ENCODE results near the gene ZSCAN12. TPM values are rescaled to one million over a fixed set of nuclear protein-coding genes. Genes with fewer than 3 reads are reported as not detected.
A peak's percentile ranks its signal among the peaks of the same experiment; 100 is the strongest.

ZSCAN12 gene
- total RNA-seq, 3 donors from 2014 or later, result 4.3 to 6.9 (median 5.0) TPM

DNA sequence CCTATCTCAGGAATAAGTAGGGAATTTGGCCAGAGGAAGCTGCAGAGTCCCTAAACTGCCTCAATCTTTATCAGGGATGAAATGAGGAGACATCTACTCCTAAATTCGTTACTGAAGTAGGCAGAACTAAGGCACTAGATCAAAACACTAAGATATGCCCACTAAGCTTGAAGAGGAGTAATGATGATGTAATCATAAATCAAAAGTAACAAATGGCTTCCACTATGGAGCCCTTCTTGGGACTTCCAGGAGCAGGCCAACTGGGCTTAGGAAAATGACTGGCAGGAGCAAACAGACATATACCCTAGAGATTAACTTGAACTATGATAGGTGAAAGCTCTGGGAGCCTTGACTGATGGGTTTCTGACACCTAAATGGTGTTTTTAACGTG lies 15.4 kb downstream of the ZSCAN12 start:
- Histone ChIP-seq H3K9me3 (no peaks in the 10 kb centered on the region), H3K4me1 (ENCODE audit: low read depth) (peaks cover 2% of the 10 kb centered on the region), H3K36me3 (ENCODE audit: low read depth) (no peaks in the 10 kb centered on the region), H3K4me3 (no peak overlapping the region)
- no peak for ATAC-seq
- DNase-seq, result no peak
- intact Hi-C loops (cut with DNase I, micrococcal nuclease), result no loop called here
- TF ChIP-seq, protein P1, sequence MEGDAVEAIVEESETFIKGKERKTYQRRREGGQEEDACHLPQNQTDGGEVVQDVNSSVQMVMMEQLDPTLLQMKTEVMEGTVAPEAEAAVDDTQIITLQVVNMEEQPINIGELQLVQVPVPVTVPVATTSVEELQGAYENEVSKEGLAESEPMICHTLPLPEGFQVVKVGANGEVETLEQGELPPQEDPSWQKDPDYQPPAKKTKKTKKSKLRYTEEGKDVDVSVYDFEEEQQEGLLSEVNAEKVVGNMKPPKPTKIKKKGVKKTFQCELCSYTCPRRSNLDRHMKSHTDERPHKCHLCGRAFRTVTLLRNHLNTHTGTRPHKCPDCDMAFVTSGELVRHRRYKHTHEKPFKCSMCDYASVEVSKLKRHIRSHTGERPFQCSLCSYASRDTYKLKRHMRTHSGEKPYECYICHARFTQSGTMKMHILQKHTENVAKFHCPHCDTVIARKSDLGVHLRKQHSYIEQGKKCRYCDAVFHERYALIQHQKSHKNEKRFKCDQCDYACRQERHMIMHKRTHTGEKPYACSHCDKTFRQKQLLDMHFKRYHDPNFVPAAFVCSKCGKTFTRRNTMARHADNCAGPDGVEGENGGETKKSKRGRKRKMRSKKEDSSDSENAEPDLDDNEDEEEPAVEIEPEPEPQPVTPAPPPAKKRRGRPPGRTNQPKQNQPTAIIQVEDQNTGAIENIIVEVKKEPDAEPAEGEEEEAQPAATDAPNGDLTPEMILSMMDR (IDR thresholded peaks at IDR 0.05), result no peak

DNA sequence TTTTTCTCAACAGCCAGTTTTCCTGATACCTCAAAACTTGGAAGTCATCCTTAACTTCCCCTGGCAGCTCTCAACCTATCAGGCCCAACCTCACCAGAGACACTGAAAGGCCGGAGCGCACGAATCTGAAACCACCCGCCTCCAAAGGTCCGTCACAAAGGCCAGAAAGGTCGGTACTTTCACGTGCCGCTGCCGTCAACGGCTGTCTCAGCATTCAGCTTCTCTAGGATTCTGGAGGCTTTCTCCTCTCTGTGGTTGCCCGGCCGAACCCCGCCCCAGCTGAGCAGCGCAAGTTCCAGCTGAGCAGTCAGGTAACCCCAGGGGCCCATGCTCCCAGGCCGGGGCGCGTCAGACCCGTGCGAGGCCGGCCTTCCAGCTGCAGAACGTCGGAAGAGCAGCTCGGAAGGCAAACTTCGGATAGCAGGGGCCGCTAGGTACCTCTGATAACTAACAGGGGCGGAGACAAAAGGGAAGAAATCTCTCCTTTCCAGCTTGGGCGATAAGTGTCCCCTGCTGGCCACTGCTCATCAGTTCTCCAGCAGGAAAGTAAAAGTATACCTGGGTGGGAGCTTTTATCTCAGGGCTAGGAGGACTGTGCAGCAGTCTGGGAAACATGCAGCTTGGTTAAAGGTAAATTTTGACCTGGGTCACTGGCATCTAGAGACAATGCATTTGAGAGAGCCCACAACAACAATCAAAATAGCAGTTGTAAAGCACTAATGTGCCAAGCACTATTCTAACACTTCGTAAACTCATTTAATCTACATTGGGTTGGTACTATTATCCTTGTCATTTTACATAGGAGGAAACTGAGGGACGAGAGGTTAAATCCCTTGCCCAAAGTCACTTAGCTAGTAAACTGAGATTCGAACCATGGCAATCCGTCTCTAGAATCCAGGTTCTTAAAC lies 16.1 kb downstream of the ZSCAN12 start:
- ATAC-seq, result peak; percentile 100
- H3K4me3 ChIP-seq, result no peak overlapping the region
- DNase-seq, result peak; percentile 92 to 93 (median 92)
- H3K9me3 ChIP-seq, result peaks cover 6% of the 10 kb centered on the region
- no peaks in the 10 kb centered on the region for H3K36me3 ChIP-seq (ENCODE audit: low read depth)
- TF ChIP-seq, protein P1 (IDR thresholded peaks at IDR 0.05), result no peak
- intact Hi-C loops (cut with DNase I, micrococcal nuclease), result no loop called here
- peaks cover 2% of the 10 kb centered on the region for H3K4me1 ChIP-seq (ENCODE audit: low read depth)

DNA sequence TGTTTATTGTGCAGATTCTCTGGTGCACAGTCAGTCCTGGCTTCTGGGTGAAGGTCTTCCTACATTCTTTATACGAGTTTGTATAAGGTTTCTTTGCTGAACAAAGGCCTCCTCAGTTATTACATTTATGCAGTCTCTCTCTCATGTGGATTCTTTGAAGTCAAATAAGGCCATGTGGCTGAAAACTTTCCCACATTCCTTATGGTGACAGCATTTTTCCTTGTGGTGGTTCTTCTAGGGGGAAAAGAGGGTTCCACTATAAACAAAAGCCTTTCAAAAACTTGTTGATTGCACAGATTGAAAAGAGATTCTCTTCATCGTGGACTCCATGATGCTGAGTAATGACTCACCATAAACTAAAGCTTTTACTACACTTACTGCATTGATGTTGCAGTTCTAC lies 19.2 kb downstream of the ZSCAN12 start:
- Histone ChIP-seq H3K4me3 (no peak overlapping the region), H3K9me3 (peaks cover 7% of the 10 kb centered on the region), H3K36me3 (ENCODE audit: low read depth) (no peaks in the 10 kb centered on the region), H3K4me1 (ENCODE audit: low read depth) (peaks cover 2% of the 10 kb centered on the region)
- TF ChIP-seq, protein P1 (IDR thresholded peaks at IDR 0.05), result no peak
- intact Hi-C loops (cut with DNase I, micrococcal nuclease), result no loop called here
- DNase-seq (no peak), ATAC-seq (no peak)

DNA sequence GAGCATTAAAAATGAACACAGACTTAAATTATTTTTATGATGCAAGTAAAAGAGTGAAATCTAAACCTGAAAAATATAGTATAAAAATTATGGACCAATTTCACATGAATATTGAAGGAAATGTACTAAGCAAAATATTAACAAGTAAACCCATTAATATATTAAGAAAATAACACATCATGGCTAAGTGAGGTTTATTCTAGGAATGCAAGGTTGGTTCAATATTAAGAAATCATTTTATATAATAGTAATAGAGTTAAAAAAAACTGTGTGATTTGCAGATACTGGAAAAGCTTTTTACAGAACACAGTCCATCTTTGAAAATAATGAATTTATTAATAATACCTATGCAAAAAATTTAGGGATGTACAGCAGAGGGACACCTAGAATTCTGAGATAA lies 20.9 kb downstream of the ZSCAN12 start:
- no peak for ATAC-seq

DNA sequence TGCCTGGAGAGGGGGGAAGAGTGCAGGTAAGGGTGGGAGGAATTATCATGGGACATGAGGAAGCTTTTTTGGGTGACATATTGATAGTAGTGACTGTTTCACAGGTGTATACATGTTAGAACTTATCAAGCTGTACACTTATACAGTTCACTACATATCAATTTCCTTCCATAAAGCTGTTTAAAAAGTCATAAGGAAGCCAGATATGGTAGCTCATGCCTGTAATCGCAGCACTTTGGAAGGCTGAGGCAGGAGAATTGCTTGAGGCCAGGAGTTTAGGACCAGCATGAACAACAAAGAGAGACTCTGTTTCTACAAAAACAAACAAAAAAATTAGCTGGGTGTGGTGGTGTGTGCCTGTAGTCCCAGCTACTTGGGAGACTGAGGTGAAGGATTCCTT lies 21.7 kb downstream of the ZSCAN12 start:
- DNase-seq, result no peak
- ATAC-seq, result peak; percentile 76
- peaks cover 2% of the 10 kb centered on the region for H3K4me1 ChIP-seq (ENCODE audit: low read depth)
- no peak overlapping the region for H3K4me3 ChIP-seq
- TF ChIP-seq, protein P1 (IDR thresholded peaks at IDR 0.05), result no peak
- peaks cover 7% of the 10 kb centered on the region for H3K9me3 ChIP-seq
- no peaks in the 10 kb centered on the region for H3K36me3 ChIP-seq (ENCODE audit: low read depth)
- intact Hi-C loops (cut with DNase I, micrococcal nuclease), result no loop called here

More for the DNA sequence above, 20.9 kb downstream of the ZSCAN12 start:
- peaks cover 7% of the 10 kb centered on the region for H3K9me3 ChIP-seq
- DNase-seq, result no peak
- H3K36me3 ChIP-seq (ENCODE audit: low read depth), result no peaks in the 10 kb centered on the region
- peaks cover 2% of the 10 kb centered on the region for H3K4me1 ChIP-seq (ENCODE audit: low read depth)
- TF ChIP-seq, protein P1 (IDR thresholded peaks at IDR 0.05), result no peak
- intact Hi-C loops (cut with DNase I, micrococcal nuclease), result no loop called here
- H3K4me3 ChIP-seq, result no peak overlapping the region
